ENCODE results near the gene PAK1. TPM values are rescaled to one million over a fixed set of nuclear protein-coding genes. Genes with fewer than 3 reads are reported as not detected.

Gene PAK1
- total RNA-seq, 3 donors from 2014 or later (not counting 1 experiment from before 2014, with no cell fraction given): 18.8 to 27.3 (median 20.4) TPM

GRCh38 chr11:77400775-77401449, 73.0 kb downstream of the PAK1 start:
- Histone ChIP-seq H3K27ac (ENCODE audit: low read length) (no peak overlapping the region), H3K9me3 (ENCODE audit: control insufficient read depth, insufficient read depth, low read length) (no peaks in the 10 kb centered on the region), H3K27me3 (ENCODE audit: control insufficient read depth, insufficient read depth, low read length) (no peaks in the 10 kb centered on the region), H3K4me3 (ENCODE audit: low read length) (no peak overlapping the region), H3K36me3 (ENCODE audit: control insufficient read depth, insufficient read depth, low read length) (no peaks in the 10 kb centered on the region), H3K4me1 (ENCODE audit: control insufficient read depth, insufficient read depth, low read length) (no peaks in the 10 kb centered on the region)
- no peak overlapping the region for H3K27ac Mint-ChIP-seq
- no peak overlapping the region for H3K4me3 Mint-ChIP-seq
- DNase-seq: no peak
- no peak for ATAC-seq
- peaks cover 8 to 11% of the 10 kb centered on the region in 2 donors for H3K4me1 Mint-ChIP-seq
- no peaks in the 10 kb centered on the region for H3K36me3 Mint-ChIP-seq
- WGBS (ENCODE audit: insufficient coverage): 94% methylated on average over 4 of the region's 5 CpGs
- TF ChIP-seq CTCF (IDR thresholded peaks at IDR 0.05): no peak
- H3K27me3 Mint-ChIP-seq (ENCODE audit: low read depth in 2 of 2): no peaks in the 10 kb centered on the region
- no peaks in the 10 kb centered on the region for H3K9me3 Mint-ChIP-seq
- intact Hi-C loops (cut with micrococcal nuclease): no loop called here

GRCh38 chr11:77400271-77400670, 73.6 kb downstream of the PAK1 start:
- TF ChIP-seq CTCF (IDR thresholded peaks at IDR 0.05): no peak
- no peaks in the 10 kb centered on the region for H3K36me3 Mint-ChIP-seq
- no peak for ATAC-seq

GRCh38 chr11:77397631-77398030, 76.3 kb downstream of the PAK1 start:
- Histone ChIP-seq H3K9me3 (ENCODE audit: control insufficient read depth, insufficient read depth, low read length) (no peaks in the 10 kb centered on the region), H3K4me3 (ENCODE audit: low read length) (no peak overlapping the region), H3K27me3 (ENCODE audit: control insufficient read depth, insufficient read depth, low read length) (no peaks in the 10 kb centered on the region), H3K4me1 (ENCODE audit: control insufficient read depth, insufficient read depth, low read length) (no peaks in the 10 kb centered on the region), H3K36me3 (ENCODE audit: control insufficient read depth, insufficient read depth, low read length) (no peaks in the 10 kb centered on the region), H3K27ac (ENCODE audit: low read length) (no peak overlapping the region)
- Mint-ChIP-seq H3K36me3 (no peaks in the 10 kb centered on the region), H3K9me3 (no peaks in the 10 kb centered on the region), H3K27me3 (ENCODE audit: low read depth in 2 of 2) (no peaks in the 10 kb centered on the region), H3K4me1 (peaks cover 0 to under 1% of the 10 kb centered on the region in 2 donors), H3K4me3 (no peak overlapping the region), H3K27ac (no peak overlapping the region)
- ATAC-seq: no peak
- TF ChIP-seq CTCF (IDR thresholded peaks at IDR 0.05): no peak
- intact Hi-C loops (cut with micrococcal nuclease): no loop called here
- no peak for DNase-seq
- WGBS (ENCODE audit: insufficient coverage): 88% methylated on average over 1 of the region's 1 CpG

More at GRCh38 chr11:77400271-77400670, 73.6 kb downstream of the PAK1 start:
- no peaks in the 10 kb centered on the region for H3K27me3 ChIP-seq (ENCODE audit: control insufficient read depth, insufficient read depth, low read length)
- H3K36me3 ChIP-seq (ENCODE audit: control insufficient read depth, insufficient read depth, low read length): no peaks in the 10 kb centered on the region
- H3K27ac ChIP-seq (ENCODE audit: low read length): no peak overlapping the region
- Mint-ChIP-seq H3K9me3 (no peaks in the 10 kb centered on the region), H3K27ac (no peak overlapping the region), H3K27me3 (ENCODE audit: low read depth in 2 of 2) (no peaks in the 10 kb centered on the region), H3K4me3 (no peak overlapping the region), H3K4me1 (peaks cover 8 to 11% of the 10 kb centered on the region in 2 donors)
- H3K4me3 ChIP-seq (ENCODE audit: low read length): no peak overlapping the region
- 84% methylated on average over 2 of the region's 2 CpGs for WGBS (ENCODE audit: insufficient coverage)
- no peaks in the 10 kb centered on the region for H3K9me3 ChIP-seq (ENCODE audit: control insufficient read depth, insufficient read depth, low read length)
- no peak for DNase-seq
- H3K4me1 ChIP-seq (ENCODE audit: control insufficient read depth, insufficient read depth, low read length): no peaks in the 10 kb centered on the region
- intact Hi-C loops (cut with micrococcal nuclease): no loop called here

GRCh38 chr11:77396911-77397310, 77.0 kb downstream of the PAK1 start:
- Mint-ChIP-seq H3K4me3 (no peak overlapping the region), H3K27ac (no peak overlapping the region), H3K4me1 (no peaks in the 10 kb centered on the region), H3K27me3 (ENCODE audit: low read depth in 2 of 2) (no peaks in the 10 kb centered on the region), H3K36me3 (no peaks in the 10 kb centered on the region), H3K9me3 (no peaks in the 10 kb centered on the region)
- Histone ChIP-seq H3K9me3 (ENCODE audit: control insufficient read depth, insufficient read depth, low read length) (no peaks in the 10 kb centered on the region), H3K27ac (ENCODE audit: low read length) (no peak overlapping the region), H3K4me3 (ENCODE audit: low read length) (no peak overlapping the region), H3K36me3 (ENCODE audit: control insufficient read depth, insufficient read depth, low read length) (no peaks in the 10 kb centered on the region), H3K4me1 (ENCODE audit: control insufficient read depth, insufficient read depth, low read length) (no peaks in the 10 kb centered on the region), H3K27me3 (ENCODE audit: control insufficient read depth, insufficient read depth, low read length) (no peaks in the 10 kb centered on the region)
- TF ChIP-seq CTCF (IDR thresholded peaks at IDR 0.05): no peak
- ATAC-seq (no peak), DNase-seq (no peak)
- 70% methylated on average over 2 of the region's 2 CpGs for WGBS (ENCODE audit: insufficient coverage)
- intact Hi-C loops (cut with micrococcal nuclease): no loop called here

All from natural killer cell (primary cell).